GM18867 (cell line): Measurements from ENCODE around the gene WFIKKN1.

Experiments
- ATAC-seq: cut with Tn5 transposase; IDR thresholded peaks from one replicate; pipeline ENCODE4 v1.9.1; 2021; ENCODE audit warnings: mild to moderate bottlenecking, moderate library complexity; ENCODE audit not compliant: unreplicated experiment

WFIKKN1 gene

GRCh38 chr16:672371-672770, 41.6 kb downstream of the WFIKKN1 start:
- ATAC-seq, result no peak

DNA sequence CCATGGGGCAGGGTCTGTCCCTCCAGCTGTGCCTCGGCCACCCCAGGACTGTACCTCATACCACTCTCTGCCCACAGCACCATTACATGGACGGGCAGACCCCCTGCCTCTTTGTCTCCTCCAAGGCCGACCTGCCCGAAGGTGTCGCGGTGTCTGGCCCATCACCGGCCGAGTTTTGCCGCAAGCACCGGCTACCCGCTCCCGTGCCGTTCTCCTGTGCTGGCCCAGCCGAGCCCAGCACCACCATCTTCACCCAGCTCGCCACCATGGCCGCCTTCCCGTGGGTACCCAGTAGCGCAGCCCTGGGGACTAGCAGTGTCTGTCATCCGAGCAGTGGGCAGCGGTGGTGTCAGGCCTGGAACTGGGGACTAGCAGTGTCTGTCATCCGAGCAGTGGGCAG, 42.1 kb downstream of the WFIKKN1 start:
- no peak for ATAC-seq

GRCh38 chr16:673399-673991, 42.7 kb downstream of the WFIKKN1 start:
- no peak for ATAC-seq

DNA sequence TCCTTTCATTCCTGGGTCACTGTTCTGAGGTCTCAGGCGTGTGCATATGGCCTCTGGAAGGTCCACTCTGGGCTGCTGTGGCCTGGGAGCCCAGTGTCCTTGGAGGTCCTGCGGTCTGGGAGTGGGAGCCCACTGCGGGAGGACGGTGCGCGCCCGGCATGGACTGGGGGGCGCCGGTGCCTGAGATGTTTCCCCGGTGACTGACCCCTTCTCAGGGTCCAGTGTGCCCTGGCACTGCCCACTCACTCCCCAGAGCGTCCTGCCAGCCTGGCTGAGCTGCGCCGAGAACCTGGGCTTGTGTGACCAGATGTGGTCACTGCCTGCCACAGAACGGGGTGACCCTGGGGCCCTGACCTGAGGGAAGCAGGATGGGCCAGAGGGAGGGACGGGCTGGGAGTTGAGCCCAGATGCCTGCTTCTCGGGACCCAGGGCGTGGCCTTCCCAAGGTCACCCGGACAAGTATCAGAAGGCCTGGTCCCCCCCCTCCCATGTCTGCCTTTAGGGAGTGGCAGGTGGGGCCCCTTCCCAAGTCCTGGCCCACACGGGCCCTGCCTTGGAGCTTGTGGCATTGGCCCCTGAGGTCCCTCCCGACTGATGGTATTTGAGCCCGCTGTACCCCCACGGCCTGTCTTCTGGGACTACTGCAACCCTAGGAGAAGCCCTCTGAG, 43.6 kb downstream of the WFIKKN1 start:
- no peak for ATAC-seq

- ATAC-seq, result no peak
These were observed 44.4 kb downstream of the WFIKKN1 start, which contains the start of gene RHBDL1 for GRCh38 chr16:674968-675883. RHBDL1 (plus strand) TSS chr16:675671; CDS start chr16:675791, 120 bp downstream.

GRCh38 chr16:675884-676564, 45.2 kb downstream of the WFIKKN1 start:
- no peak for ATAC-seq

DNA sequence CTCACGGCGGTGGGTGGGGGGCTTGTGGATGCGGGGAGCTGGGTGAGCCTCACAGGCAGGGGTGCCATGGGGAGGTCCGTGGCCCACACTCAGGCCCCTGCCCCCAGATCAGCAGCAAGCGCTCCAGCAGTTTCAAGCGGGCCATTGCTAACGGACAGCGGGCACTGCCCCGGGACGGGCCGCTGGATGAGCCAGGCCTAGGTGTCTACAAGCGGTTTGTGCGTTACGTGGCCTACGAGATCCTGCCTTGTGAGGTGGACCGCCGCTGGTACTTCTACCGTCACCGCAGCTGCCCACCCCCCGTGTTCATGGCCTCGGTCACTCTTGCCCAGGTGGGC, 45.7 kb downstream of the WFIKKN1 start:
- ATAC-seq, result no peak

DNA sequence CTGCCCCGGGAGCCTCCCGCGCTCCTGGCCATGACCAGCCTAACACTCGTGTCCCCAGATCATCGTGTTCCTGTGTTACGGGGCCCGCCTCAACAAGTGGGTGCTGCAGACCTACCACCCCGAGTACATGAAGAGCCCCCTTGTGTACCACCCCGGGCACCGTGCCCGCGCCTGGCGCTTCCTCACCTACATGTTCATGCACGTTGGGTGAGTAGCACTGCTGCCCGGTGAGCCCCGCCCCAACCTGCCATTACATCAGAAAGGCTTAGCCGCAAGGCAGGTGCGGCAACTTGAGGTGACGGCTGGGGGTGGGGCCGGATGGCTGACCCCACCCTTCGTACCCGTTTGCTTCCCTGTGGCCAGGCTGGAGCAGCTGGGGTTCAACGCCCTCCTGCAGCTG, 46.1 kb downstream of the WFIKKN1 start:
- no peak for ATAC-seq

- ATAC-seq, result no peak
These were observed 46.8 kb downstream of the WFIKKN1 start for GRCh38 chr16:677316-678190.

DNA sequence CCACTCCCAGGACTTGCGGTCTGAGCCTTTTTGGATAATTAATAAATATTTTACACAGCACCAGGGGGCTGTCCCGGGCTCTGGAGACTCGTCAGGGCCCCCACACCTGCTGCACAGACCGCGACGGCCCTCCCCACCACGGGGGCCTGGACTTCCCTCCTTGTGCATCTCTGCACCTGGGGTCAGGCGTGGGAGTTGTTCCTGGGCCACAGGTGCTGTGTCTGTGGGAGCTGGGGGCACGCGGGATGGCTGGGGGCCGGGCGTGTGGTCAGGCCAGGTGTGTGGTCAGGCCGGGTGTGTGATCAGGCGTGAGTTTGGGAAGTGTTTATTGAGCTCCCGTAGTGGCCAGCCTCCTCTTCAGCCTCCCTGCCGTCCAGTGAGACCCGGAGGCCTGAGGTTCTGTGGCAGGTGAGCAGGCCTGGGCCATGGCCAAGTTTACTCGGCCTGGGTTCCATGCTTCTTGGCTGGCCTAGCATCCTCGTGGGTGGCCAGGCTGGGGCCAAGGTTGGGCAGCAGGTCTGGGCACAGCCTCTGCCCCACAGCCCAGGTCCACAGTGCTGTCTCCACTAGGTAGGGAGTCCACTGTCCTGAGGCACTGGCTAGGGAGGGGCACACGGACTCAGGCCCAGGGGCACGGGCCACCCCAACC, 47.5 kb downstream of the WFIKKN1 start:
- no peak for ATAC-seq

- no peak for ATAC-seq
These were observed 48.4 kb downstream of the WFIKKN1 start for GRCh38 chr16:678858-679813.

DNA sequence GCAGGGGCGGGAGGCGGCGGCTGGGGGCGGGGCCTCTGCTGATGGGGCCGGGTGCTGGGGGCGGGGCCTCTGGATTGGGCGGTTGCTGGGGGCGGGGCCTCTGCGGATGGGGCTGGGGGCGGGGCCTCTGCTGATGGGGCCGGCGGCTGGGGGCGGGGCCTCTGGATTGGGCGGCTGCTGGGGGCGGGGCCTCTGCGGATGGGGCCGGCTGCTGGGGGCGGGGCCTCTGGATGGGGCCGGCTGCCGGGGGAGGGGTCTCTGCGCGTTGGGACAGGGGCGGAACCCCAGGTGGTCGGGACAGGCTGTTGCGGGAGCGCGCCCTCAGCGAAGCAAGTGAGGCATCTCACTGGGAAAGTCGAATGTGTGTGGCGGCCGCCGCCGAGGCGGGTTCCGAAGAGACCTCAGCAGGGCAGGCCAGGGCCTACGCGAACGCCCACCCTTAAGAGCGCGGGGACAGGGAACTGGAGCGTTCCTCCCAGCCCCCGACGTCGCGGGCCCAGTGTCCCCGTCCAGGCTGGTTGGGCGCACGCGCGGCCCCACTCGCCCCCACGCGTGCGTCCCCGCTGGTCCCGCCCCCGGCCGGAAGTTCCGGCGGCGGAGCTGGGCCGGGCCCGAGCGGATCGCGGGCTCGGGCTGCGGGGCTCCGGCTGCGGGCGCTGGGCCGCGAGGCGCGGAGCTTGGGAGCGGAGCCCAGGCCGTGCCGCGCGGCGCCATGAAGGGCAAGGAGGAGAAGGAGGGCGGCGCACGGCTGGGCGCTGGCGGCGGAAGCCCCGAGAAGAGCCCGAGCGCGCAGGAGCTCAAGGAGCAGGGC, 49.2 kb downstream of the WFIKKN1 start, which contains the start of gene STUB1:
STUB1 (plus strand) TSS at position 597 of the 811 bp plus-strand sequence; CDS start at position 713, 116 bp downstream.
- peak; percentile 31 for ATAC-seq

GRCh38 chr16:680625-680945, 49.8 kb downstream of the WFIKKN1 start:
- no peak for ATAC-seq

GRCh38 chr16:680967-681745, 50.4 kb downstream of the WFIKKN1 start:
- no peak for ATAC-seq

DNA sequence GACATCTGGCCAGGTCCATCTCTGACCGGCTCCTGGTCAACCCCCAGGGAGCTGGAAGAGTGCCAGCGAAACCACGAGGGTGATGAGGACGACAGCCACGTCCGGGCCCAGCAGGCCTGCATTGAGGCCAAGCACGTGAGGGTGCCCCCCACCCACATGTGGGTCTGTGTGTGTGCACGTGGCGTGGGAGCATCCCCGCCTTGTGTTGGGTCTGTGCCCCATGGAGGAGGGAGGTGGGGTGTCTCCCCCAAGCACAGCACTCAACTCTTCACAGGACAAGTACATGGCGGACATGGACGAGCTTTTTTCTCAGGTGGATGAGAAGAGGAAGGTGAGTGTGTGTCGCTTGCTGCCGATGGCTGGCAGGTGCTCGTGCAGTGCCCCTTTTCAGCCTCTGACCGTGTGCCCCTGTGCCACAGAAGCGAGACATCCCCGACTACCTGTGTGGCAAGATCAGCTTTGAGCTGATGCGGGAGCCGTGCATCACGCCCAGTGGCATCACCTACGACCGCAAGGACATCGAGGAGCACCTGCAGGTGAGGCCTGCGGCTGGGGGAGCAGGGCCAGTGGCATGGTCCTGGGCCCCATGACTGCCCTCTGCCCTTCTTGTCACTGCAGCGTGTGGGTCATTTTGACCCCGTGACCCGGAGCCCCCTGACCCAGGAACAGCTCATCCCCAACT, 51.1 kb downstream of the WFIKKN1 start:
- no peak for ATAC-seq
